ENCODE data around the gene ARHGAP24. TPM values are rescaled to one million over a fixed set of nuclear protein-coding genes. Genes with fewer than 3 reads are reported as not detected.

Gene ARHGAP24
- total RNA-seq, 1 experiment from 2014 or later, result 34.6 TPM

GRCh38 chr4:85968945-85969819, 494.2 kb downstream of the ARHGAP24 start:
- DNase-seq, result peak; percentile 21 to 85
- peaks cover 2% of the 10 kb centered on the region; the same call in 1 of the 2 replicates for H3K36me3 ChIP-seq
- no peaks in the 10 kb centered on the region for H3K4me1 ChIP-seq
- H3K4me3 ChIP-seq, result no peak overlapping the region
- no peak overlapping the region for H3K27ac ChIP-seq
- H3K27me3 ChIP-seq, result no peaks in the 10 kb centered on the region
- H3K9me3 ChIP-seq (replicated peaks), result no peaks in the 10 kb centered on the region

GRCh38 chr4:85970535-85970934, 495.6 kb downstream of the ARHGAP24 start:
- no peak for DNase-seq
- Histone ChIP-seq H3K36me3 (peaks cover 4% of the 10 kb centered on the region; the same call in 1 of the 2 replicates), H3K27ac (no peak overlapping the region), H3K9me3 (replicated peaks) (no peaks in the 10 kb centered on the region), H3K27me3 (no peaks in the 10 kb centered on the region), H3K4me1 (no peaks in the 10 kb centered on the region), H3K4me3 (no peak overlapping the region)

- no peaks in the 10 kb centered on the region for H3K27me3 ChIP-seq
- no peak overlapping the region for H3K4me3 ChIP-seq
- H3K36me3 ChIP-seq, result peaks cover 42% of the 10 kb centered on the region
- H3K9me3 ChIP-seq (replicated peaks), result no peaks in the 10 kb centered on the region
- DNase-seq, result no peak
- no peak overlapping the region for H3K27ac ChIP-seq
- no peaks in the 10 kb centered on the region for H3K4me1 ChIP-seq
These were observed 504.3 kb downstream of the ARHGAP24 start for GRCh38 chr4:85979276-85979675.

- Histone ChIP-seq H3K9me3 (replicated peaks) (no peaks in the 10 kb centered on the region), H3K27me3 (no peaks in the 10 kb centered on the region), H3K4me3 (no peak overlapping the region), H3K4me1 (no peaks in the 10 kb centered on the region), H3K27ac (no peak overlapping the region), H3K36me3 (peaks cover 28% of the 10 kb centered on the region)
- no peak for DNase-seq
These were observed 511.3 kb downstream of the ARHGAP24 start for GRCh38 chr4:85986266-85986665.

- H3K9me3 ChIP-seq (replicated peaks), result no peaks in the 10 kb centered on the region
- no peak overlapping the region for H3K4me3 ChIP-seq
- peaks cover 37% of the 10 kb centered on the region for H3K36me3 ChIP-seq
- DNase-seq, result no peak
- no peaks in the 10 kb centered on the region for H3K4me1 ChIP-seq
- no peak overlapping the region for H3K27ac ChIP-seq
- H3K27me3 ChIP-seq, result no peaks in the 10 kb centered on the region
These were observed 518.7 kb downstream of the ARHGAP24 start for GRCh38 chr4:85993641-85994040.

- Histone ChIP-seq H3K36me3 (peaks cover 31% of the 10 kb centered on the region), H3K4me3 (no peak overlapping the region), H3K27me3 (no peaks in the 10 kb centered on the region), H3K4me1 (no peaks in the 10 kb centered on the region), H3K27ac (no peak overlapping the region), H3K9me3 (replicated peaks) (no peaks in the 10 kb centered on the region)
- no peak for DNase-seq
These were observed 519.6 kb downstream of the ARHGAP24 start for GRCh38 chr4:85994576-85994975.

- no peaks in the 10 kb centered on the region for H3K27me3 ChIP-seq
- H3K27ac ChIP-seq, result no peak overlapping the region
- no peaks in the 10 kb centered on the region for H3K4me1 ChIP-seq
- no peaks in the 10 kb centered on the region for H3K9me3 ChIP-seq (replicated peaks)
- DNase-seq, result no peak
- H3K36me3 ChIP-seq, result peaks cover 26% of the 10 kb centered on the region
- no peak overlapping the region for H3K4me3 ChIP-seq
These were observed 520.4 kb downstream of the ARHGAP24 start for GRCh38 chr4:85995361-85995760.

- Histone ChIP-seq H3K4me1 (no peaks in the 10 kb centered on the region), H3K9me3 (replicated peaks) (no peaks in the 10 kb centered on the region), H3K27me3 (no peaks in the 10 kb centered on the region), H3K36me3 (peaks cover 14% of the 10 kb centered on the region), H3K27ac (no peak overlapping the region), H3K4me3 (no peak overlapping the region)
- DNase-seq, result no peak
These were observed 526.6 kb downstream of the ARHGAP24 start for GRCh38 chr4:86001591-86001990.

GRCh38 chr4:86004030-86004429, 529.1 kb downstream of the ARHGAP24 start:
- Histone ChIP-seq H3K9me3 (replicated peaks) (no peaks in the 10 kb centered on the region), H3K4me1 (no peaks in the 10 kb centered on the region), H3K36me3 (peaks cover 14% of the 10 kb centered on the region), H3K27me3 (no peaks in the 10 kb centered on the region), H3K4me3 (no peak overlapping the region), H3K27ac (no peak overlapping the region)
- DNase-seq, result no peak

GRCh38 chr4:86006057-86006456, 531.1 kb downstream of the ARHGAP24 start:
- DNase-seq, result no peak
- H3K27ac ChIP-seq, result no peak overlapping the region

GRCh38 chr4:86007042-86007441, 532.1 kb downstream of the ARHGAP24 start:
- no peak for DNase-seq
- no peaks in the 10 kb centered on the region for H3K27me3 ChIP-seq
- H3K36me3 ChIP-seq, result peaks cover 12% of the 10 kb centered on the region

More at GRCh38 chr4:86006057-86006456, 531.1 kb downstream of the ARHGAP24 start:
- no peaks in the 10 kb centered on the region for H3K9me3 ChIP-seq (replicated peaks)
- H3K4me3 ChIP-seq, result no peak overlapping the region
- H3K4me1 ChIP-seq, result peaks cover 7% of the 10 kb centered on the region
- peaks cover 17% of the 10 kb centered on the region for H3K36me3 ChIP-seq
- no peaks in the 10 kb centered on the region for H3K27me3 ChIP-seq

GRCh38 chr4:86011117-86011516, 536.2 kb downstream of the ARHGAP24 start:
- peak overlapping the region; percentile 24; the same call in 1 of the 2 replicates for H3K27ac ChIP-seq
- no peaks in the 10 kb centered on the region; the same call in 1 of the 2 replicates for H3K9me3 ChIP-seq (replicated peaks)
- H3K27me3 ChIP-seq, result no peaks in the 10 kb centered on the region
- DNase-seq, result peak; percentile 60 to 62
- H3K36me3 ChIP-seq, result 0 out of 2 replicates have a peak, but pooled peaks cover 6% of the 10 kb centered on the region
- H3K4me3 ChIP-seq, result no peak overlapping the region
- peaks cover 15% of the 10 kb centered on the region for H3K4me1 ChIP-seq

More at GRCh38 chr4:86007042-86007441, 532.1 kb downstream of the ARHGAP24 start:
- peaks cover 15% of the 10 kb centered on the region for H3K4me1 ChIP-seq
- H3K9me3 ChIP-seq (replicated peaks), result no peaks in the 10 kb centered on the region; the same call in 1 of the 2 replicates
- no peak overlapping the region for H3K27ac ChIP-seq
- no peak overlapping the region for H3K4me3 ChIP-seq

GRCh38 chr4:86013621-86014020, 538.7 kb downstream of the ARHGAP24 start:
- peaks cover 15% of the 10 kb centered on the region for H3K4me1 ChIP-seq
- no peaks in the 10 kb centered on the region; the same call in 1 of the 2 replicates for H3K9me3 ChIP-seq (replicated peaks)
- no peak overlapping the region for H3K4me3 ChIP-seq
- no peaks in the 10 kb centered on the region for H3K27me3 ChIP-seq
- no peak for DNase-seq
- H3K27ac ChIP-seq, result no peak overlapping the region
- 0 out of 2 replicates have a peak, but pooled peaks cover 6% of the 10 kb centered on the region for H3K36me3 ChIP-seq

- Histone ChIP-seq H3K27me3 (no peaks in the 10 kb centered on the region), H3K27ac (no peak overlapping the region), H3K9me3 (replicated peaks) (no peaks in the 10 kb centered on the region; the same call in 1 of the 2 replicates), H3K36me3 (0 out of 2 replicates have a peak, but pooled peaks cover 6% of the 10 kb centered on the region), H3K4me3 (no peak overlapping the region), H3K4me1 (peaks cover 15% of the 10 kb centered on the region)
- no peak for DNase-seq
These were observed 539.6 kb downstream of the ARHGAP24 start for GRCh38 chr4:86014599-86014998.
